NCI-H1048 (cell line): ENCODE data around the gene PI16.

ENCODE experiments used
- DNase-seq: peaks from one replicate; lab custom pipeline; 2025; lab: John Stamatoyannopoulos, UW

PI16 gene

GRCh38 chr6:36954262-36954931 is at the start of gene PI16:
Gene PI16, plus strand, starts transcription at chr6:36954738. Its CDS starts 23 bp downstream, at chr6:36954761.
- DNase-seq, result no peak

DNA sequence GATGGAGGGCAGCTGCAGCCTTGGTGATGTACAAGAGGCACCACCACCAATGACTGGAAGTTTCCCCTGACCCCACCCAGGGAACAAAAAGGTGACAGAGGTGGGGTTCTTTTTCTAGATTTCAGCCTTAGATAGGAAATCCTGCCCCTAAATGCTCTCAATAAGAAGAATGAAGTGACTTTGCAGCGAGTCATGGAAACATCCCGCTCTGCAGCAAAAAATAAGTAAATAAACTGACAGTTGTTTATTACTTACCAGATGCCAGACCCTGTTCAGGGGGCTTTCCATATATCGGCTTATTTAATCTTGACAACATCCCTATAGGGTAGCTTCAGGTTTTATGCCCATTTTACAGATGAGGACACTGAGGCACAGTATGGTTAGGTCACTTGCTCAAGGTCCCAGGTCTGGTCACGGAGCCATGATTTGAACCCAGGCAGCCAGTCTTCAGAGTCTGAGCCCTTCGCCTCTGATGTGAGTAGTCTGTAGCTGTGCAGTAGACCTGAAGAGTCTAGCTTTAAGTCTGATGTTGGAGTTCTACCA is 49.6 kb upstream of the PI16 start:
- DNase-seq, result no peak

DNA sequence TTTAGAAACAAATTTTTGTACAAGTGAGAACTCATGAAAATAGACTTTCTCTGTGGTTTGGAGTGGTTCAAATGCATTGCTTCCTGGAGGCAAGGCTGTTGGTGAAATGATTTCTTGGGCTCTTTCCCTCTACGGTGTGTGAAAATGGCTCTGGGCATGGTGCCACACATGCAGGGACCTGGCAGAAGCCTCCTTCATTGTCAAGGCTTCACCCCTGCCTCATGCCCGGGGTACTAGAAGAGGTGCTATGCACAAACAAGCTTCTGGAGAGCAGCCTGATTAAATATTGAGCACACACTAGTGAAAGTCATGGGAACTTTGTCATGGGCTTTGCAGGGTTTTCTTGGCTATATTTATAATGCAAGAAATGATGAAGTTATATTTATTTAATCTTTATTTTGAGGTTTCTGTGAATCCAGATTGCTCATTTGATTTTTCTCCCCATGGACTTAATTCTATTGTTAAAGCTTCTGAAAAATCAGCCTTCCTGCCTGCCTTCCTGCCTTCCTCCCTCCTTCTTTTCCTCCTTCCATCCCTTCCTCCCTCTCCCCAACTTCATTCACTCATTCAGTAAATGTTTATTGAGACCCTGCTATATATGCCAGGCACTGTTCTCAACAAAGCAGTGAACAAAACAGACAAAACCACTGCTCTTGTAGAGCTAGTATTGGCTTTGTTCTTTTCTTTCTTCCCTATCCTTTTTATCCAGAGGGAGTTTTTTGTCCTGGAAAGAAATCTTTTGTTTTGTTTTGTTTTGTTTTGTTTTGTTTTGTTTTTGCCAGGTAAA is 47.8 kb upstream of the PI16 start:
- no peak for DNase-seq

DNA sequence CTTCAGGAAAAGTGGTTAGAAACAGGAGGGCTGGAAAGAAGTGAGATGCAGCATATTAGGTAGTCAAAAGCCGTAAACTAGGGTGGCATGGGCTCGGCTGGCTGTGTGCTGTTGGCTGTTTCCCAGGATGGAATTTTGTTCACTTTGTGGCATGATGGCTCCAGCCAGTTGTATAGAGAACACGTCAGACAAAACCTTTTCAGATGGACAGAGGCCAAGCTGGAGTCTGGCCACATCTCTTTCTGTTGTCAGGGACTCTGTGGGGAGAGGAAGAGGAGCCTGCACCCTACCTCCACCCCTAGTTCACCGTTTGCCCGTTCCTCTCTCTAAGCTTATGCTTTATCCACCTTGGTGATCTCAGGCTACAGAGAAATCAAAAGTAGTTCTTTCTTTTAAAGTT is 46.8 kb upstream of the PI16 start:
- DNase-seq, result no peak

DNA sequence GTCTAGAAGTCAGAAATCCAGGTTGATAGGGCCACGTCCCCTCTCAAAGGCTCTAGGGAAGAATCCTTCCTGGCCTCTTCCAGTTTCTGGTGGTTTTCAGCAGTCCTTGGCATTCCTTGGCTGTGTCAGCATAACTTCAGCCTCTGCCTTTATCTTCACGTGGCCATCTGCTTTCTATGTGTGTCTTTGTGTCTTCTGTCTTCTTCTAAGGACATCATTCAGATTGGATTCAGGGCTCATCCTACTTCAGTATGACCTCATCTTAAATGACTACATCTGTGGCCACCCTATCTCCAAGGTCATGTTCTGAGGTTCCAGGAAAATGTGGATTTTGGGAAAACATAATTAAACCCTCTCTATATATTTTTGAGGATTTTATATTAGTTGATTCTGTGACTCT is 45.8 kb upstream of the PI16 start:
- DNase-seq, result no peak

DNA sequence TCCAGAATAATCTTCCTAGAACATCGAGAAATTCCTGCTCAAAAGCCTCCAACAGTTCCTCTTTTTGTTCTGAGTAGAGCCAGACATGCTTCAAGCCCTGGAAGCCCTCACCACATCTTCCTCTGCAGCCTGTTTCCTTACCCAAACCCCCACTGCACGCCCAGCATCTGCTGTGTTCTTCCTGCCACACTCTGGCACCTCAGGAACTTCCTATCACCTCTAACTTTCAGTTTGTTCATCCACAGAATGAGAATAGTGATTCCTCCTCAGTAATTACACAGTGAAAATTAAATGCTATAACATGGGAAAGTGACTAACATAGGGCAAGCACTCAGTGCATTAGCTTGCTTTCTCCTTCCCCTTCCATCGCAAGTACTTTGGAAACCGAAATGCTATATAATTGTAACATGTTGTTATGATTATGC is 42.5 kb upstream of the PI16 start:
- no peak for DNase-seq

DNA sequence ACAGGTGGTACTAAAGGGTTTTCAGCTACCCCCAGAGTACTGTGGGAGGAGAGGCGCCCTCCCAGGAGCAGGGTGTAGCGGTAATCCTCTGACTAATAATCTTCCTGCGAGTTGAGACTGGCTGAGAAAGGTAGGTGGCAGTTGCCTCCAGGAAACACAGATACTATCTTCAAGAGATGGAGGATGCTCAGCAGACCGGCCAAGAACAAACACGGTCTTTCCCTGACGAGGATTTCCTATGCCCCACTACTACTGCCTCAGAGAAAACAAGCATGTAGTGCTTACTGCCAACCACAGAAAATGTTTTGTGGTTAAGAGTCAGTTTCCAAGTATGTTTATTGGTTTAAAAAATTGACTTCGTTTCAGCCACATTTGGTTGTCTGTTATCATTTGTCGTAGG is 42.0 kb upstream of the PI16 start:
- DNase-seq, result no peak

- DNase-seq, result no peak
Measured at GRCh38 chr6:36913082-36913481, 41.5 kb upstream of the PI16 start.

- no peak for DNase-seq
Measured at GRCh38 chr6:36914227-36914794, 40.2 kb upstream of the PI16 start.

GRCh38 chr6:36915599-36915998 is 38.9 kb upstream of the PI16 start:
- no peak for DNase-seq

- DNase-seq, result no peak
Measured at GRCh38 chr6:36916126-36916525, 38.4 kb upstream of the PI16 start.

DNA sequence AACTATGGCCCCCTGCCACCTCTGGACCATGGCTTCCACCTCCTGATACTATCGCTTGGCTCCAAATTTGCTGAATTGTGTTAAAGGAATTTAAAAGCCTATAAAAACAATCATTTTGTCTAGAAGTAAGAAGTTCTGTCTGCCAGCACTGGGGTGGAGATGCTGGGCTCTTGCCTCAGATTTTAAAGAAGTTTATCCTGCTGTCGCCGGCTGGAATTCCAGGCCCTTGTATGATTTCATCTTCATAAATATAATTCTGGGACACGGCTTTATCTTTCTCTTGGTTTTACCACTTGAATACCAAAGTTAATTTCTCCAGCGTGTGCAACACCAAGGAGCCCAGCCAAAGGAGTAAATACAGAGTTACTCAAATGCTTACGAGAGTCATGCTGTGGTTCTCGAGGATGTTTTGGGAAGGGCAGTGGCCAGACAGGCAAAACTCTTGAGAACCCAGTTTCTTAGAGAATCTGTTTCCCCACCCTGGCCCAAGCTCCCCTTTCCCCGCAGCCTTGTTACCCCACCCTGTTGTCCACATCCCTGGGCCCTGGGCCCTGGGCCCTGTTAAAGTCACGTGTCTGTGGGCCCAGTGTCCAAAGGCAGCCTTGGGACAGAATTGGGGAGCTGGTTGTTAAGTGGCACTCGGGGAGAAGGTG is 36.9 kb upstream of the PI16 start:
- no peak for DNase-seq

- no peak for DNase-seq
Measured at GRCh38 chr6:36920049-36920448, 34.5 kb upstream of the PI16 start.

GRCh38 chr6:36920546-36920945 is 34.0 kb upstream of the PI16 start:
- no peak for DNase-seq

- no peak for DNase-seq
Measured at GRCh38 chr6:36924131-36924530, 30.4 kb upstream of the PI16 start.

- no peak for DNase-seq
Measured at GRCh38 chr6:36924778-36925374, 29.7 kb upstream of the PI16 start.

DNA sequence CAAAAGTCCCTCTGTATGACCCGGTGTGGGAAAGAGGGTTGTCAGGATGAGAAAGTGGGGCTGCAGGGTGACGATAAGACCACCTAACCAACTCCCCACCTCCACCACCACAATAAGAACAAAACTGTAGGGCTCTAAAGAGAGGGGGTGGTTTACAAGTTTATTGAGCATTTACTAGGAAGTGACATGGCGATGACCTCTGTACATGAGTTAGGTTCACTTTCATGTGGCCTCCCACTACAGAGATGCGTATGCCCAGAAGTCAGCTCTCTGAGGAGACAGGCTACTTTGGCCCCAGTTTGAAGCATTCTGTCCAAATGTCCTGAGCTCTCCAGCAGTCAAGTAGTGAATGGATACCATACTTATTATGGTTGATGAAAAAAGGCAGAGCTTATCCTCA is 28.7 kb upstream of the PI16 start:
- no peak for DNase-seq

- DNase-seq, result no peak
Measured at GRCh38 chr6:36926708-36927513, 27.6 kb upstream of the PI16 start.

GRCh38 chr6:36927691-36928546 is 26.6 kb upstream of the PI16 start:
- DNase-seq, result no peak

DNA sequence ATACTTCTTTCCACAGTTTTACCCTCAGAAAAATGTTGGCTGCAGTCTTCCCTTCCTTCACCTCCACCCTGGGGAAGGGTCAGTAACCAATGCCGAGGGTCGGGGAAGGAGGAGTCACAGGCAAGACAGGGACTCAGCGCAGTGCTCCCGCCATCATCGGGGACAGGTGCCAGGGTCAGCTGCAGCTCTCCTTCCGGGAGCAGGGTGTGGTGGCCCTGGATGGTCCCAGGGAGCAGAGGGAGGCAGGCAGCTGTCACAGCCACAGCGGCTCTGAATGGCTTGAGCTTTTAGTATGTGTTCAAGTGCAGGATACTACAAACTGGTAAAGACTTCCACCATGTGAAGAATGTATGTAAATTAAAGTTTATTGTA is 26.0 kb upstream of the PI16 start:
- DNase-seq, result no peak
